HG03196 (cell line): ENCODE data around the gene XRCC1.
"Not testable (repeated sequence)": the region's sequence is repeated elsewhere in the genome, so short reads cannot be mapped to it uniquely, and the experiment has no call there.

ENCODE experiments used
- ATAC-seq: cut with Tn5 transposase; IDR thresholded peaks from one replicate; pipeline ENCODE4 v1.9.1; 2021; ENCODE audit not compliant: unreplicated experiment

XRCC1 gene

DNA sequence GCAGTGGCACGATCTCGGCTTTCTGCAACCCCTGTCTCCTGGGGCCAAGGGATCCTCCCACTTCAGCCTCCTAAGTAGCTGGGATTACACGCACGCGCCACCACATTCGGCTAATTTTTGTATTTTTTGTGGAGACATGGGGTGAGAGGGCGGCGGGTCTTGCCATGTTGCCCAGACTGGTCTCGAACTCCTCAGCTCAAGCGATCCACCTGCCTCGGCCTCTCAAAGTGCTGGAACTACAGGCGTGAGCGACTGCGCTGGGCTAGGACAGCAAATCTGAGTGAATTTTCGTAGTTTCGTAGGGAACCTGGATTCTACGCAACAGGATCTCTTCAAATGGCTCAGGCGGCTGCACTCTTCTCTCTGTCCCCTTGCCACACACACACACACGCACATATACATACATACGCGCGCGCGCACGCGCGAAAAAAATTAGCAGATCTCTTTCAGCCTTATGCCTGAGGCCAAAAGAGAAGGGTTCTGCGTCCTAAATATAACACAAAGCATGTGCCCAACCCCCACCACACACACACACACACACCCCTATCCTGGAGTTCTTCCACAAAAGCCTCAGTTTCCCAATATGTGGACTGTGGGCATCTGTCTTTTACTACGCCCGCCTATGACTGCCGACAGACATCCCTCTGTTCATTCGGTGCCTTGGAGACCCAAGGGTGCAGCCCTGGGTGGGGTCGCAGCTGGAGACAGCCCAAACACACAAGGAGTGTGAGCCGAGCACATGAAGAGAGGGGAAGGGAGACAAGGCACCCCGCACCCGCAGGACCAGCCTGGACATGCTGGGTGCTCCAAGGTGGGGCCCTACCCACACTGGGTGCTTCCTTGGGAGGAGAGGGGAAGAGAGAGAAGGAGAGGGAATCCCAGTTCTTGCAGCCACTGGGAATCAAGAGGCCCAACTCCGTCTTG is 890 bp upstream of the XRCC1 start:
- no peak for ATAC-seq

DNA sequence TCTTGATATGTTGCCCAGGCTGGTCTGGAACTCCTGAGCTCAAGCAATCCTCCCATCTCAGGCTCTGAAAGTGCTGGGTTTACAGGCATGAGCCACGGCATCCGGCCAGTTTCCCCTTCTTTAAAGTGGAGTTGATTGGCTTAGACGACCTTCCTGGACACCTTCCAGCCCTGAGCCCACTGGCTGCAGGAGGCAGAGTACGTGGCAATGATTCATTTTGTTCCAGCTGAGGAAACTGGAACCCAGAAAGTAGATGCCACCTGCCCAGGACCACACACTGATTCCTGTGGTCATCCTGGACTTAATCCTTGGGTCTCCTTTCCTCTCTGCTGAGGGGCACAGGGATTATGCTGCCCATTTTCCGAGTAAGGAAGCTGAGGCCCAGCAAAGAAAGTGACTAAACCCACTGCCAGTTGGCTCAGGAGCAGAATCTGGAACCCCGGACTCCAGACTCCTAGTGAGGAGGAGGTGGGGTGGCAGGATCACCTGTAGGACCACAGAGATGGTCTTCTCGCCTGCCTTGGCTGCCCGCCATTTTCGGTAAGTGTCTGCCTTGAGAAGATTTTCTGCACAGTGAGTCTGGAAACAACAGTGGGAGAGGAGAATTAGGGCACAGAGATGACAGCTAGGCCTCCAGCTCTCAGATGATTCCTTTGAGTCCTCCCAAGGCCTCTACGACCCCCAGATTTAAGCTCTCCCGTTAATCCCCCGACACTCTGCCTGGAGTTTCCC is 737 bp downstream of the XRCC1 start:
- no peak for ATAC-seq

DNA sequence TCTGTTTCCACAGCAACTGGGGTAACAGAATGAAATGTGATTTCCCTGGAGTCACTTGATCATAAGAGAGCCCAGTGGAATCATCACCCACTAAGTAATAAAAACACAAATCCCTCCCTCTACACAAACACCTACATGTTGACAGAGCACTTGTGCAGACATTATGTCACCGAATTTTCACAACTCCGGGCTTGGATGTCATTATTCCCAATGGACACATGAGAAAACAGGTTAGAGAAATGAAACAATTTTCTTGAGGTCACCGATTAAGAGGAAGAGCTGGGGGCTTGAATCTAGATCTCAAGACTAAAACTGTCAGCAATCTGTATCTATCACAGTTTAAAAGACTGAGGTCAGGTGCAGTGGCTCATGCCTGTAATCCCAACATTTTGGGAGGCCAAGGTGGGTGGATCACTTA is 3.1 kb downstream of the XRCC1 start:
- ATAC-seq, result no peak

DNA sequence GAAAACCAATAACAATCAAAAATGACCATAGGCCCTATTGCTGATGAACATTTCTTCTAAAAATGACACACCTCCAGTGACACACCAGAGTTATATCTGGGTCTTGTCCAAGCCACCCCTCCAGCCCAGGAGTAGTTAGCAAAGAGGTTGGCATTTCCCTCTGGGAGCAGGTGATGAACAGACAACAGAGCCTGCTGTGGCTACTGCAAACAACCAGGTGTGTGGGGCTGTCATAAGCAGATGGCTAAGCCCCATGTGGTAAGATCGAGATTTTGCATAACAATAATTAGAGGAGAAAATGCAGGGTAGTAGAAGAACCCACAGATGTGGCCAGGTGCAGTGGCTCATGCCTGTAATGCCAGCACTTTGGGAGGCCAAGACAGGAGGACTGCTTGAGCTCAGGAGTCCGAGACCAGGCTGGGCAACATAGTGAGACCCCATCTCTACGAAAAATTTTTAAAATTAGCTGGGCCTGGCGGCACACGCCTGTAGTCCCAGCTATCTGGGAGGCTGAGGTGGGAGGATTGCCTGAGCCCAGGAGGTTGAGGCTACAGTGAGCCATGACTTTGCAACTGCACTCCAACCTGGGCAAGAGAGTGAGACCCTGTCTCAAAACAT is 5.0 kb downstream of the XRCC1 start:
- no peak for ATAC-seq

DNA sequence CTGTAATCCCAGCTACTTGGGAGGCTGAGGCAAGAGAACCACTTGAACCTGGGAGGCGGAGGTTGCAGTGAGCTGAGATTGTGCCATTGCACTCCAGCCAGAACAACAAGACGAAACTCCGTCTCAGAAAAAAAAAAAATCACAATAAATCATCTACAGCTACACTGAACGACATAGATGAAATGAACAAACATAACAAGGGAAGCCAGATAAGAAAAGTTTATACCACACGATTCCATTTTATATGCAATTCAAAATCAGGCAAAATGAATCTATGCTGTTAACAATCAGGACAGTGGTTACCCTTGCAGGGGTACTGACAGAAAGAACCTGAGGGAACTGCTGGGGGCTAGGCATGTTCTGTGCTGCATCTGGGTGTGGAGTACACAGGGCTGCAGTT is 5.7 kb downstream of the XRCC1 start:
- ATAC-seq, result no peak

DNA sequence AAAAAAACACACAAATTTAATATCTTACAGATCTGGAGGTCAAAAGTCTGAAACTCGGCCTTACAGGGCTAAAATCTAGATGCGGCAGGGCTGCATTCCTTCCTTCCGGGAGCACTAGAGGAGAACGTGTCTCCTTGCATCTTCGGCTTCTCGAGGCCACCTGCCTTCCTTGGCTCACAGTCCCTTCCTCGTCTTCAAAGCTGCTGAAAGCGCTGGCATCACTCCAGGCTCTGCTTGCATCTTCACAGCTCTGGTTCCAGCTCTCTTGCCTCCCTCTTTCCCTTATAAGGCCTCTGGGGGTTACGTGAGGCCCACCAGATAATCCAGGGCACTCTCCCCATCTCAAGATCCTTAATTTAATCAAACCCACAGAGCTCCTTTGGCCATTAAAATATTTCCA is 10.5 kb downstream of the XRCC1 start:
- ATAC-seq, result no peak

DNA sequence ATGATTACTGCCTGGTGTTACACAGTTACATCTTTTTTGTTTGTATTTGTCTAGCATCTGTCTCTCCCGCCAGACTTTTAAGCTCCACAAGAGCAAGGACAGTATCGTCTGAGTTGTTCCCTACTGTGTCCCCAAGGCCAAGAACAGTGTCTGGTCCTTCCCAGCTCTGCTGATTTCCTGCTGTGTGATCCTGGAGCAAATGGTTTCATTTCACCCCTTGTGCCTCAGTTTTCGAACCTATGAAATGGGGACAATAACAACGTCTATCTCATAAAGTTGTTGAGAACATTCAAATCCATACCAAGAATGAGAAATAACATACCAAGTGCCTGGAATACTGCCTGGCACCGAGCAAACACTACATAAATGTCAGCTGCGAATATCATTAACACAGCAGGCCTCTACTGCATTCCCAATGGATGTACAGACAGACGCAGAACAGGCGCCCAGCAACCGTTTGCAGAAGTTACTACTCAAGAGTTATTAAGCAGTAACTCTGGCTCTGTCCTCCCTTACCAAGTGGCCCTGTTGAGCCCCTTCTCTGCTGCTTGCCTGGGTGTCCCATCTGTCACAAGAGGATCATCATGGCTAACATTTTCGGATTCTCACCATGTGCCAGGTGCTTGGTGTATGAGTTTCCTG is 11.4 kb downstream of the XRCC1 start:
- ATAC-seq, result no peak

DNA sequence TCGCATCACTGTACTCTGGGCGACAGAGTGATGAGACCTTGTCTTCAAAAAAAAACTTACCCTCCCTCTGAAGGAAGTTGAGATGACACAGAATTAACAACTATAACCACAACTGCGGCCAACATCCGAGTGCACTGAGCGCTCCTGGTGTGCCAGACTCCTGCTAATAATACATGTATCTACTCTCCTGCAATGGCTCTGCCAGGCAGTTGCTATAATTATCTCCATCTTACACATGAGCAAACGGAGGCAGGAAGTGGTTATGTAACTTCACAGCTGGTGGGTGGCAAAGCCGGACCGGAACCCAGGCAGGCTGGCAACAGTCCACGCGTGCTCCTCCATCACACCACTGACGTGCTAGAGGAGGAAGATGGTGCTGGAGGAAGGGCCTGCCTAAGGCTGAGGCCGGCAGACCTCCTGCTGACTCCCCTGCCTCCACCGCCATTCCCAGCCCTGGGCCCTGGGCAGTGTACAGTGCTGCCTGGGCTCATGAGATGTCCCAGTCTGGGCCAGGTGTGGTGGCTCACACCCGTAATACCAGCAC is 12.6 kb downstream of the XRCC1 start:
- ATAC-seq, result peak; percentile 71

DNA sequence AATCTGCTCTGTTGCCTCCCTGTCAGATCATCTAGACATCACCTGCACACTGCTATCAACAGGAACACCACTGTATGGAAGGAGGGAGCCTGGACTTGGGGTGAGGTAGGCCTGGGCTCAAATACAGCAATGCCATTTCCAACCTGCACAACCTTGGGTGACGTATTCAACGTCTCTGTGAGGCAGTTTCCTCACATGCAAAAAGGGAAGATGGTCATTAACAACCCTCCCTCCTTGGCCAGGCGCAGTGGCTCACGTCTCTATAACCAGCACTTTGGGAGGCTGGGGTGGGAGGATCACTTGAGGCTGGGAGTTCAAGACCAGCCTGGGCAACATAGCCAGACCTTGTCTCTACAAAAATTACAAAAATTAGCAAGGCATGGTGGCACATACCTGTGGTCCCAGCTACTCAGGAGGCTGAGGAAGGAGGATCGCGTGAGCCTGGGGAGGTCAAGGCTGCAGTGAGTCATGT is 13.1 kb downstream of the XRCC1 start:
- ATAC-seq, result no peak

DNA sequence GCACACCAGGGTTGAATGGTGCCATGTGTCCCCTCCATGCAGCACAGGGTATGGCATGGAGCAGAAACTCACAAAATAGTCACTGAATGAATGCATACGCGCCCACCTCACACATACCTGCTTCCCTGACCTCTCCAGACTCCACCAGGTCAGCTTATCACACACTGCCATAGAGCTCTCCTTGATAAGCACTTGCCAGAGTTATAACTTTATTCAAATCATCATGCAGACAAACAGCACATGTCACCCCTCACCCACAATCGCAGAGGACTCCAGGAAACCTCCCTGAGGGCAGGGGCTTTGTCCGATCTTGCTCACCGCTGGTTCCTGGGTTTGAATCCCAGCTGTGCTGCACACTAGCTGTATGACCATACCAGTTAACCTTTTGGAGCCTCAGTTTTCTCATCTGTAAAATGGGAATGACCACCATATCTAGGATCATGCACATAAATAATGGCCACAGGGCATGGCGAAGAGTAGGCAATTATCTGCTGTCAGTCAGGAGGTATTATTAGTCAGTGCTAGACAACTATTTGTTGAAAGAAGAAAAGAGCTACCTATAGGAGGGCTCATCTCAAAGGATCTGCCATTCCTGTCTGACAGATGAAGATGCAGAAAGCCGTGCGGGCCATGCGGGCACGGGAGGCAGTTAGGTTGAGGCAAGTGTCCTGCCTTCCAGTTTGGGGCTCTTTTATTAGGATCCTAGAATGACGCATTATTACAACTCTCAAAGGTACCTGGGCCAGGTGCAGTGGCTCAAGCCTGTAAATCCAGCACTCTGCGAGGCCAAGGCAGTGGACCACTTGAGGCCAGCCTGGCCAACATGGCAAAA is 14.0 kb downstream of the XRCC1 start:
- no peak for ATAC-seq

DNA sequence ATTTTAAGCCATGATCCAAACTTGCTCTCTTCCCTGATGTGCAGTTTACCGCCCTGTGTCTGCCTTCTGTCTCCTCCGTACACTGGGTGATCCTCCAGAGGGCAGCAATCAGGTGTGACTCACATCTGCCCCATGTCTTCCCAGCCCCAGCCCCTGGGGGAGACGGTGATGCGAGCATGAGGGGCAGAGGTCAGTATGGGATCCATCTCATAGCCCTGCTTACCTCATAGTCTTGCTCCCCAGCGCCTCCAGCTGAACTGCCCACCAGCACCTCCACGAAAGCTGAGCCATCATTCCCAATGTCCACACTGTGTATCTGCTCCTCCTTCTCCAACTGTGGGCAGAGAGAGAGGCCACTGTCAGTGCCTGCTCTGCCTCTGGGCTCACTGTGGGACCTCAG is 14.6 kb downstream of the XRCC1 start:
- ATAC-seq, result no peak

DNA sequence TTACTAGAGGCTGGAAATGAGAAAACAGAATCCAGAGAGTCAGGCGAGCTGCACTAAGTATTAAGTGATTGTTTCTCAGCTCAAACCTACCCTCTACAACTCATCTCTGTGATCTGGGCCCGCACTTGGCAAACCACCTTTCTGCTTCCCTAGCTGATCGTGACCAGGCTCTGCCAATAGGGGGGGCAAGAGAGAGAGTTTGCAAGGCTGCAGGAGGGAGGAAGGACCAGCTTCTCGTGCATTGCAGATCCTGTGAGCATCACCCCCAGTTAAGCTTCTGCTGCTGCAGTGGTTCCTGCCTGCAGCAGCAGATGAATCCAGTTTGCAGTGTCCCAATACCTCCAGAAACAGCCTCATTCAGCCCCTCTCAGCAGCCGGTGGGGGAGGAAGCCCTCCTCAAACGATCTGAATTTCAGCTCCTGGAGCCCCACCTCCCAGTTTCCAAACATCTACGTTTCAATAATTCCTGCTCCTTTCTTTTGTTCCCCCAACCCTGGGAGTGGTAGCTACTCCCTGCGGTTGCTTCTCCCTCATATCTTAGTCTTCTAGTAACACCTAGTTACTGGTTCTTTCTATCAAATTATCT is 20.0 kb downstream of the XRCC1 start:
- ATAC-seq, result no peak

DNA sequence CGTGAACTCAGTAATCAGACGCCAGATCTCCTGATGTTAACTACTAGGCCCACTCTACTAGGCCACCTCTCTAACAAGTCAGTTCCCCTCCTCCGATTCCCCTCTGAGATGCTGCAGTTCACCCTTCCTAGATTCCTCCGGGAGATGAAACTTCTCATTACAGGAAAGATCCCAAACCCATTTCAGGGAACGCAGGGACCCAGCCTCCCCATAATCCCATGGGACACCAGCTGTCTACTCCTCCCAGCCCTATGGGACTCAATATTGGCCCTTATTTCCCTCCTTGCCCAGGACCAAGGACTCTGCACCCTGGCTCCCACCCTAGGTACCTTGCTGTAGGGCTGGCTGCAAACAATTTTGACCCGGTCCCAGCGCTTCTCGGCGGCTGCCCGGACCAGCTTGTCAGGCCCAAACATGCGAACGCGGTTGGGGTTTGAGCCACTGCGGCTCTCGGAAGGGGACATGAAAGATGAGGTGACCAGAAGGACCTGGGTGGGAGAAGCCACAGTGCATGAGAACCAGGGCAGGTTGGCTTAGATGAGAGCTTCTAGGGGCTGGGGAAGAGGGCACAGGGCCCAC is 20.9 kb downstream of the XRCC1 start:
- ATAC-seq, result no peak

DNA sequence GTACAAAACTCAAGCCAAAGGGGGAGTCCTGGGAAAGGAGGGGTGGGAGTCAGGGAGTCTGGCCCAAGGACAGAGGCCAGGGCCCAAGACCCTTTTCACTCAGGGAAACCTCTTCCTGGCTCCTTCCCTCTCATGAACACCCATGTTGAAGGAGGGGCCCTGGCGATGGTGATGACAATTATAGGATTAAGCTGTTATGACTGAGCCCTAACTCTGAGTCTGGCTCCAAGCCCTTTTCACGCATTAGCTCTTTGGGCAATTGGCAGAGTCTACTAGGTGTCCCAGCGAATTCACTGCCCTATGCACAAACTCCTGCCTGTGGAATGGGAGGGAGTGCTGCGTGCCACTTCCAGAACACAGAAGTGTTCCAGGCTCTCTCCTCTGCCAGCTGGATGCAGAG is 21.7 kb downstream of the XRCC1 start:
- ATAC-seq, result no peak

DNA sequence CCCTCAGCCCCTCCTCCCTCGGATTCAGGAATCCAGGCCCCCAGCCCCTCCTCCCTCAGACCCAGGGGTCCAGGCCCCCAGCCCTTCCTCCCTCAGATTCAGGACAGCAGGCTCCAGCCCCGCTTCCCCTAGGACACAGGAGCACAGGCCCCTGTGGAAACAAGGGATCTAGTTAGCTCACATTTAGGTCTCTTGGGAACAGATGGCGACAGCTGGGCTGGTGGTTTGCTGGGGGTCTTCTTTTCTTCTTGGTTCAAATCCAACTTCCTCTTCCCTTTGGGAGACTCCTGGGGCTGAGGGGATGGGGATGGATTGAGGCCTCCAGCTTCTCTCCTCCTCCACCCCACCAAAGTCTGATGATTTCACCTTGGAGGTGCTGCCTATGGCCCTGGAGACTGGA is 22.7 kb downstream of the XRCC1 start:
- no peak for ATAC-seq

DNA sequence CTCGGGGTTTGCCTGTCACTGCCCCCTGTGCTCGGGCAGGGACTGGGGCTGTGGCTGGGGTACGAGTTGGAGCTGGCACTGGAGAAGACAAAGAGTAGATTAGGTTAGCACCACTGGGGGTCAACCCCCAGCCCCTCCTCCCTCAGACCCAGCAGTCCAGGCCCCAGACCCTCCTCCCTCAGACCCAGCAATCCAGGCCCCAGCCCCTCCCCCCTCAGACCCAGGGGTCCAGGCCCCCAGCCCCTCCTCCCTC is 23.2 kb downstream of the XRCC1 start:
- no peak for ATAC-seq

DNA sequence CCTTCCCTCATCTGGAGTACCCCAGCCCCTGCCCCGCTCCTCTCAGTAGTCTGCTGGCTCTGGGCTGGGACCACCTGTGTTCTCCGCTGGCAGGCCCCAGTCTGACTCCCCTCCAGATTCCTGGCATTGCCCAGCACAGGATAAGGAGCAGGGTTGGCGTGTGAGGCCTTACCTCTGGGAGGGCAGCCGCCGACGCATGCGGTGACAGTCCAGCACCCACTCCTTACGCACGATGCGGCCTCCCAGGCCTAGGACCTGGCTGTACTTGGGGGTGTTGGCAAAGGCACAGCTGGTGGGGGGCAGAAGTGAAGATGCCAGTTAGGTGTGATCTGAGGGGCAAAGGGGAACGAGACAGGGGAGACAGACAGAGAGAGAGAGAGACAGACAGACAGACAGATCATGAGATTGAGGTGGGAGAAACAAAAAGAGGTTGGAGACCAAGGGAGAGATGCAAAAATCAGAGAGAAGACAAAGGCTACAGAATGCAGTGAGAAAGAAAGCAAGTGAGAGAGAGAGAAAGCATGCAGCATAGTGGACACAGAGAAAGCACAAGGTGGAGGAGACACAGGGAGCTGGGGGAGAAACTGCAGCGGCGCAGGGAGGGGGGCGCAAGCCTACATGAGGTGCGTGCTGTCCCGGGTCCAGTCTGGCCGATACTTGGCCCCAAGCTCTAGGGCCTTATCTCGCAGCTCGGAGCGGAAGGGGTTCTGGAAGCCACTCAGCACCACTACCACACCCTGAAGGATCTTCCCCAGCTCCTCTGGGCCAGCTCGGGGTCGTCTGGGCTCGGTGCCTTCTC is 23.7 kb downstream of the XRCC1 start:
- no peak for ATAC-seq

DNA sequence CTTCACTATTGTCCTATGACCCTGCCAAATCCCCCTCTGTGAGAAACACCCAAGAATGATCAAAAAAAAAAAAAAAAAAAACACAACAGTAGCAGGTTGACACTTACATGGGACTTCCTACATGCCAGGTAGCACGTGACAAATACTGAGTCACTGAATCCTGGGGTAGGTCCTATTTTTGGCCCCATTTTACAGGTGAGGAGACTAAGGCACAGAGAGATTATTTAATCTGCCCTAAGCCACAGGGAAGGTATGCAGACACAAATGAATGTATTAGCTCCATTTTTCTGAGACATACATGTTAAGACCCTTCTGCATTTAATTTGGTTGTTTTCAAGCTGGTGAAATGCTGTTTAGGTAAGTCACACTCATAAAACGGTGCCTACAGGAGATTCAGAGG is 26.6 kb downstream of the XRCC1 start:
- ATAC-seq, result no peak

DNA sequence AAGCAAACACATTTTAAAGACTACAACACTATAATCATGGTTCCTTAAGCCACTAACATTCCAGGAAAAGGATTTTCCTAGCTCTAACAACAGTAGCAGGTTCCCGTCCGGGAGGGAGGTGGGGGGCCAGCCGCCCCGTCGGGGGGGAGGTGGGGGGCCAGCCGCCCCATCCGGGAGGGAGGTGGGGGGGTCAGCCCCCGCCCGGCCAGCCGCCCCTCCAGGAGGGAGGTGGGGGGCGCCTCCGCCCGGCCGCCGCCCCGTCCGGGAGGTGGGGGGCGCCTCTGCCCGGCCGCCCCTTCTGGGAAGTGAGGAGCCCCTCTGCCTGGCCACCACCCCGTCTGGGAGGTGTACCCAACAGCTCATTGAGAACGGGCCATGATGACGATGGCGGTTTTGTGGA is 27.4 kb downstream of the XRCC1 start:
- ATAC-seq, result not testable (repeated sequence)
